Mesodermal cell (in vitro differentiated cells): ENCODE measurements around the gene CD47.

Experiments
- H3K27ac ChIP-seq: 2 replicates; pipeline ENCODE4 v1.7.0; 2013; ENCODE audit warnings: mild to moderate bottlenecking, low read depth, low read length, moderate library complexity; ENCODE audit not compliant: severe bottlenecking
- H3K36me3 ChIP-seq: 2 replicates; pipeline ENCODE4 v1.7.1; 2013; ENCODE audit warnings: mild to moderate bottlenecking, low read length, moderate library complexity; ENCODE audit not compliant: control insufficient read depth, insufficient read depth
- H3K4me1 ChIP-seq: one replicate; pipeline ENCODE4 v1.7.1; 2013; ENCODE audit warnings: mild to moderate bottlenecking, low read length; ENCODE audit not compliant: insufficient read depth, control insufficient read depth, poor library complexity, severe bottlenecking
- H3K4me3 ChIP-seq: 2 replicates; pipeline ENCODE4 v1.7.0; 2013; ENCODE audit warnings: low read length, control low read depth, mild to moderate bottlenecking; ENCODE audit not compliant: insufficient read depth, poor library complexity, severe bottlenecking; ENCODE audit errors: extremely low read depth
- H3K9me3 ChIP-seq: 2 replicates; pipeline ENCODE4 v1.7.1; 2013; ENCODE audit warnings: mild to moderate bottlenecking, low read length, moderate library complexity; ENCODE audit not compliant: control insufficient read depth
- WGBS, 2 experiments: methylation state at CpG; one replicate each; pipeline ENCODE4 v1.1.5; 2013; ENCODE audit warnings: missing lambda C conversion rate in 2 of 2; ENCODE audit not compliant: insufficient coverage in 2 of 2; 5-methylcytosine and 5-hydroxymethylcytosine counted together

CD47 gene

GRCh38 chr3:108029466-108029865, 61.4 kb downstream of the CD47 start:
- H3K4me1 ChIP-seq = peaks cover 10% of the 10 kb centered on the region
- H3K9me3 ChIP-seq = no peaks in the 10 kb centered on the region
- 80% methylated on average over 1 of the region's 1 CpG; no CpG with 5 or more reads in 1 of the 2 experiments for WGBS, 2 experiments
- H3K4me3 ChIP-seq = no peak overlapping the region
- H3K36me3 ChIP-seq = no peaks in the 10 kb centered on the region
- H3K27ac ChIP-seq = no peak overlapping the region

DNA sequence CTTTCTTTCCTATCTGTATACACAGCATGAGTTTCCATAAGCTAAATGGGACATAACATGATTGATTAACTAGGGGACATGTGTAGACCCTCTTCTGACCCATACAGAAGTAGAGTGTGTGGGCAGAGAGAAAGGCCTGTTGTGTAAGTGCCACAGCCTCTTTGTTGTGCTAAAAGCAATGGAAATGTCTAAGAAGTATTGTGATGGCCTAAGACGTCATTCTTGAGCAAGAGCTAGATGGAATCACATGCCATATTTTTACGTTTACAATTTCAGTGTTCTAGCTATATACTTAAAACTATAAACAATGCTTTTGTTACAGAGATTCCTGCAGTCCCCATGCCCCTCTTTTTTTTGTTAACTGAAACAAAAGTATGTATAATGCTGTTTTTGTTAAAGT, 61.9 kb downstream of the CD47 start:
- Histone ChIP-seq H3K4me1 (peaks cover 10% of the 10 kb centered on the region), H3K27ac (no peak overlapping the region), H3K4me3 (no peak overlapping the region), H3K9me3 (no peaks in the 10 kb centered on the region), H3K36me3 (no peaks in the 10 kb centered on the region)
- 40% methylated on average over 1 of the region's 2 CpGs; no CpG with 5 or more reads in 1 of the 2 experiments for WGBS, 2 experiments

GRCh38 chr3:108025177-108025576, 65.7 kb downstream of the CD47 start:
- H3K27ac ChIP-seq = no peak overlapping the region
- no peak overlapping the region for H3K4me3 ChIP-seq
- no peaks in the 10 kb centered on the region for H3K9me3 ChIP-seq
- H3K4me1 ChIP-seq = peaks cover 4% of the 10 kb centered on the region
- no peaks in the 10 kb centered on the region for H3K36me3 ChIP-seq
- 85 to 88% methylated on average over 2 of the region's 3 CpGs for WGBS, 2 experiments

DNA sequence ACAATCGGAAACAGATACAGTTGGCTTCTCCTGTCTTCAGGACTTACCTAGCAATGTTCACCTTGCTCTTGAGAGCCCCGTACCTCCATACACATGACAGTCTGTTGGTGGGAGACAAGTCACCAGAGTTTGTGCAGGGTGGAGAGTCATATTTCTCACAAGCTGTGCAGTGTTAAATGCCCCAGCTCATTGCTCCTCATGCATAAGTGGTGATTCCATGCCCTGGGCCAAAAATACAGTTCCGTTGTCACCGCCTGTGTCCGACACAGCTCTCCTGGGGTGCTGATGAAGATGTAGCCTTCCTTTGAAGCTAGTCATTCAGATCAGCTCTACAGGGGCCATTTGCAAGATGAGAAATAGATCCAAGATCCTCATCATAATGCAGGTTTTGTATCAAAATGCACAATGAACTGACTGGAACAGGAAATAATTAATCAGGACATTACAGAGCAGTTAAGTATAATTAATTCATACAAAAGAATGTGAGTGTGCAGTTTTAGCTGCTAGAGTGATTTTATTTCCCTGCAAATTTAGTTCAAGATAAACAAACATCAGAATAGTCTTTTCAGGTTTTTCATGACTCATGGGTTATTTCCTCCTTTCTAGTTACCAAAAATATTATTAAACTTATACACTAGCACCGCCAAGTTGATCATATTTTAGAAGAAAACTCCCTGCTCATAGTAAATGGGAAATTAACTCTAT, 66.5 kb downstream of the CD47 start:
- Histone ChIP-seq H3K9me3 (no peaks in the 10 kb centered on the region), H3K36me3 (no peaks in the 10 kb centered on the region), H3K4me3 (no peak overlapping the region), H3K27ac (no peak overlapping the region), H3K4me1 (no peaks in the 10 kb centered on the region)
- WGBS, 2 experiments = 94% methylated on average over 3 to 4 of the region's 6 CpGs

DNA sequence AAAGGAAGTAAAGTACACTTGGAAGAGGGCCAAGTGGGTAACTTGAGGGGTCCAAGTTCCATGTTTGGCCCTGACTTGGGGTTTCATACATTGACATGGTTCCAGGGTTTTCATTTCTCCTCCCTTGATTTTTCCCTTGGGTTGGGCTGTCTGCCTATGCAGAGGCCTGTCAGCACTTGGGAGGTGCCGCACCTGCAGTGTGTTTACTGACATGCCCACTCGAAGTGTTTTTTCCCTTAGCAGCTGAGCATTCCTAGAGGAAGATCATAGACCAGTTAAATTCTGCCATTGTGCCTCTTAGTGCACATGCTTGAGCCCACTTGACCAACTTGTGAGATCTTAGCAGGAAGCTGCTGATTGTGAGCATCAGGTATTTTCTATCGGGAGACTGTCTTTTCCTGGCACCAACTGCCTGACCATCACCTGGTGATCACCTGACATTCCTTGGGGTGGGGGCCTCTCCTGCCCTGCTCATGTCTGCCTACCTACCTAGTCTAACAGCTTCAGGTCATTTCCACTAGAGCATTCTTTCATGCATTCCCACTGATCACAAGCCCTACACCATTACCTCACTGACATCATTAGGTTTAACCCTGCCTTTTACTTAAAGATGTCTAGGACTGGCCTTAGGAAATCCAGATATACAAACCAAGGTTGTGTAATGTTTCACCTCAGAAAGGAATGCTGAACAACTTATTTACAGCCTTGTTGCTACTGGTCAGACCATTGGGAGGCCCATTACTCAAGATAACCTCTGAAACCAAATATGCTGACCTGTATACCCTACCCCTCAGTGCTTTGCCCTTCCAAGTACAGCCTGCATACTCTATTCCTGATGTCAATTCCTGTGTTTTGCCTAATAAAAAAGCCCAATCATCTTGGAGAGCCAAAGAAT, 68.3 kb downstream of the CD47 start:
- no peaks in the 10 kb centered on the region for H3K36me3 ChIP-seq
- 89 to 95% methylated on average over 3 of the region's 3 CpGs for WGBS, 2 experiments
- H3K4me3 ChIP-seq = no peak overlapping the region
- H3K4me1 ChIP-seq = no peaks in the 10 kb centered on the region
- no peak overlapping the region for H3K27ac ChIP-seq
- H3K9me3 ChIP-seq = no peaks in the 10 kb centered on the region

DNA sequence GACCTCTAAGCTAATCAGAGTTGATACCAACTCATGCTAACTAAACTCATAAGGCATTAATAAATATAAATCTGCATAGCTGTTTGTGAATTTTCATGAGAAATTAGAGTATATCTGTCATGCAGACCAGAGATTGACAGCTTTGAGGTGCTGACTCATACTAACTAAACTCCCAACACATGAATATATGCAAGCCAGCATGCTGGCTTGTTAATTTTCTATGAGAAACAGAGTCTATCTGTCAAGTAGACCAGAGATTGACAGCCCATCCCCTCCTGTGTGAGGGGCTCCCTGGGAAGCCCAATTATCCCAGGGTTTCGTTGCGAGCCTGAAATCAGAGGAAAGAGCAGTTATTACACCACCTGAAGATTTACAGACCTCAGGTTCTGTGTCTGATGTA, 69.3 kb downstream of the CD47 start:
- Histone ChIP-seq H3K27ac (no peak overlapping the region), H3K4me1 (no peaks in the 10 kb centered on the region), H3K9me3 (no peaks in the 10 kb centered on the region), H3K36me3 (no peaks in the 10 kb centered on the region), H3K4me3 (no peak overlapping the region)
- WGBS, 2 experiments = 31 to 33% methylated on average over 2 of the region's 2 CpGs

- no peak overlapping the region for H3K4me3 ChIP-seq
These were observed 69.7 kb downstream of the CD47 start for GRCh38 chr3:108021131-108021530.

GRCh38 chr3:108018552-108018951, 72.3 kb downstream of the CD47 start:
- Histone ChIP-seq H3K9me3 (no peaks in the 10 kb centered on the region), H3K27ac (no peak overlapping the region), H3K36me3 (no peaks in the 10 kb centered on the region), H3K4me3 (no peak overlapping the region), H3K4me1 (no peaks in the 10 kb centered on the region)
- WGBS, 2 experiments = 65 to 86% methylated on average over 5 to 8 of the region's 8 CpGs

More at GRCh38 chr3:108021131-108021530, 69.7 kb downstream of the CD47 start:
- Histone ChIP-seq H3K27ac (no peak overlapping the region), H3K9me3 (no peaks in the 10 kb centered on the region), H3K36me3 (no peaks in the 10 kb centered on the region), H3K4me1 (no peaks in the 10 kb centered on the region)
- WGBS, 2 experiments = 42 to 58% methylated on average over 2 of the region's 3 CpGs

GRCh38 chr3:108017587-108017986, 73.2 kb downstream of the CD47 start:
- 40 to 80% methylated on average over 1 to 3 of the region's 4 CpGs for WGBS, 2 experiments
- H3K9me3 ChIP-seq = no peaks in the 10 kb centered on the region
- H3K27ac ChIP-seq = no peak overlapping the region
- no peak overlapping the region for H3K4me3 ChIP-seq
- H3K36me3 ChIP-seq = no peaks in the 10 kb centered on the region
- no peaks in the 10 kb centered on the region for H3K4me1 ChIP-seq

DNA sequence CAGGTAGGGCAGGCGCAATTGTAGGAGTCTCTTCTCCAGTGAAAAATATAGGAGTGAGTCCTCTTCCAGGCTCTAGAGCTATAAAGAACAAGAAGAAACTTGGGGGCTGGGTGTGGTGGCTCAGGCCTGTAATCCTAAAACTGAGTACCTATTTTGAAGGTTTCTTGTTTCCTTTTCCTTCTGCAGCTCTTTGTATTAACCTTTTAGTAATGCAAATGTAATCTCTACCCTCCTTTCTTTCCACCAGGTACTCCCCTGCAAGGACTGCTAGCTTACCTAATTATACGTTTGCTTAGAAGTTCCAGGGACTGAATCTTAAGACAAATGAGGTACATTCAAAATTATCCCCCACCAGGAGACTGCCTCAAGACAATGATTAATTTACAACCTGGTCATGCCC, 75.9 kb downstream of the CD47 start:
- WGBS, 2 experiments = 90 to 100% methylated on average over 1 to 2 of the region's 2 CpGs
- Histone ChIP-seq H3K9me3 (no peaks in the 10 kb centered on the region), H3K4me3 (no peak overlapping the region), H3K36me3 (no peaks in the 10 kb centered on the region), H3K27ac (no peak overlapping the region), H3K4me1 (no peaks in the 10 kb centered on the region)
